ENCODE measurements around the gene TMEM164.

TMEM164 gene

DNA sequence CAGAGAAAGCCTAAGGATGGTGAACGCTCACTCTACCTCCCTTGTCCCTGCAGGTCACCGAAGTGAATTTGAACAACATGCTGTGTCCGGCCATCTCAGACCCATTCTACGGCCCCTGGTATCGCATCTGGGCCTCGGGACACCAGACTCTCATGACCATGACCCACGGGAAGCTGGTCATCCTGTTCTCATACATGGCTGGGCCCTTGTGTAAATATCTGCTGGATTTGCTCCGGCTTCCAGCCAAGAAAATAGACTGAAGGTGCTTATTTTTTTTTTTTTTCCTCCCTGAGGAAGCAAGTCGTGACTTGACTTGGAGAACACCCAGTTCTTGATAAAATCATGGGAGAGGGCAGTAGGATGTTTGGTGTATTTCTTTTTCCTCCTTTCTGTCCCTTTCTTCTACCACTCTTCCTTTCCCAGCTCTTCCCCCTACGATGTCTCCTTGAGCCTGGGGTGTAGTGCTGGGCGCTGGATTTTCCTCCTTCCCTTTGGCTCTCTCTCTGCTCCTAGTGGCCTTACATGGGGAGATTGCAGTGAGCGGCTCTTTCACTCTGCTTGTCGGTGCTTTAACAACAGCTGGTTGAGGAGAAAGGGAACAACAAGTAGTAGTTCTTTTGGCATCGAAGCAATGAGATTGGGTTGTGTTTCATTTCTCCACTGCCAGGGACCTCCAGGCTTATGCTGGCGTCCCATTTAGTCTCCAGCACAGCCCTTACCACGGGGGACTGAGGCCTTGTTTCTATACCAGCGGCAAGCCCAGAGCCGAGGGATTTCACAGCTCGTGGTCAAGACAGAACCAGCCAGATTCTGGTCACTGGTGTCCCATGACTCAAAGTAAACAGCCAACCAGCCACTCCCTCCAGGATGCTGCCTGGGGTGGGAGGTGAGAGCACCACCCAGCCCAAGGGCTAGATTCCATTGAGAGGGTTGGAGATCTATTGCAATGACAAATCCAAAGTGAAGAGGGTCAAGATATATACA is 170.6 kb downstream of the TMEM164 start:
- DNase-seq: no peak

GRCh38 chrX:110175146-110175545 is 172.2 kb downstream of the TMEM164 start:
- DNase-seq: no peak

DNA sequence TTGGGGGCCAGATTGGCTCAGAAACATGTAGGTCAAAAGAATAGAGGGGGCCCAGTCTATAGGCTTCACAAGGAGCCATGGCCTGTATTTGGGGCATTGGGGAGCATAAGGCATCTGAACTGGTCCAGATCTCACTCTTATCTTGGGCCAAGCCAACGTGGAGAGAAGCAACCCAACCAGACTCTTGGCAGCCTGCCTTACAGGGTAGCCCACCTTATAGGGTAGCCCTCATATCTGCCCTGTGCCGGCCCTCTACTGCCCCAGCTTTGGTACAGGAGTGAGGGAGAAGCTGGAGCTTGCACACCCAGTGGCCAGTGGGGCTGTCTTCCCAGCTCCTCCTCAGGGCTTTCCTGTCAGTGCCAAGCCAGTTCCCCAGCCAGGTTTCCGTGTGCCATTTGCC is 172.8 kb downstream of the TMEM164 start:
- no peak for DNase-seq

- no peak for DNase-seq
Observed at GRCh38 chrX:110178179-110178865, 175.4 kb downstream of the TMEM164 start.

DNA sequence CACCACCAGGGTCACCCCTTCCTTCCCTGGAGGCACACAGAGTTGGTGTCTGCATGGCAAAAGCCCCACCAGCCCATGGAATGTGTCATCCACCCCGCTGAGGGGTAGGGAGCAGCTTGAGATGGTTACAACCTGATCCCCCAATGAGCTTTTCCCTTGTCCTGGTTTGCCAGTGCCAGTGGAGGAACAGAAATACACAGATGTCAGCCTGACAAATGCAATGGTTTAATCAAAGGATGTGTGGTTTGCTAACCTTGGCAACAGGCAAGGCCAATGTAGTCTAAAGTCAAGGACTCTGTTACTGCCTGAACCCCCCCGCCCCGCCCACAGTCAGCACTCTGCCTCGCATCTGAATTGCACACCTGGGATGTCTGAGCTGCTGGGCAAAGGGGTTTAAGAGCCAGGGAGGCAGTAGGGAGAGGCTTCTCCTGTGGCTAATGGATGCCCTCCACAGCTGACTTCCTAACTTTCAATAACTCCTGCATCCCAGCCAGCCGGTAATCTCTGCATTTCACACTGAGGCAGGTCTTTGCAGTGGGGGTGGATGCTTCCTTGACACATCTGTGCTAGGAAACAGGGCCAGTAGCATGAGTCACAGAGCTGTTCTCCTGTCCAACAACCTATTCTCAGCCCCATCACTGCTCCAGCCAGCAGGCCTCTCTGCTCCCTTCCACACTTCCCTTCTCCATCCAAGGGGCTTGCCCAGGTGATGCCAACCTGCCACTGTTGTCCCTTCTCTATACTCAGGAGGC is 177.4 kb downstream of the TMEM164 start:
- DNase-seq: no peak

DNA sequence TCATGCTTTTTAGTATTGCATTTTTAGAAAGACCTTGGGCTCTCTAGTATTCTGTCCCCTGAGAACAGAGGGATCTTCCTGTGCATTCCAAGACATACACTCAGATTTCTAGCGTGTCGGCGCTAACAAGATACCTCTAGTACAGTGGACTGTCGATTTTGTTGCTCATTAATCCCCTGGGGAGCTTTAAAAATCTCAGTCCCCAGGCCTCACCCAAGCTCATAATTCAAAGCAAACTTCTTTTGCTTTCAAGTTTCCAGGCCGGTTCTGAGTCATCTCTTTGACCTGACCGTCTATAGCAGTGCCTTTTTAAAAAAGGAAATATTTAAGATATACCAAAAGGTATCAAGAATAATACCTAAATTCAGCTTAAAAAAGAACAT is 178.0 kb downstream of the TMEM164 start:
- no peak for DNase-seq

DNA sequence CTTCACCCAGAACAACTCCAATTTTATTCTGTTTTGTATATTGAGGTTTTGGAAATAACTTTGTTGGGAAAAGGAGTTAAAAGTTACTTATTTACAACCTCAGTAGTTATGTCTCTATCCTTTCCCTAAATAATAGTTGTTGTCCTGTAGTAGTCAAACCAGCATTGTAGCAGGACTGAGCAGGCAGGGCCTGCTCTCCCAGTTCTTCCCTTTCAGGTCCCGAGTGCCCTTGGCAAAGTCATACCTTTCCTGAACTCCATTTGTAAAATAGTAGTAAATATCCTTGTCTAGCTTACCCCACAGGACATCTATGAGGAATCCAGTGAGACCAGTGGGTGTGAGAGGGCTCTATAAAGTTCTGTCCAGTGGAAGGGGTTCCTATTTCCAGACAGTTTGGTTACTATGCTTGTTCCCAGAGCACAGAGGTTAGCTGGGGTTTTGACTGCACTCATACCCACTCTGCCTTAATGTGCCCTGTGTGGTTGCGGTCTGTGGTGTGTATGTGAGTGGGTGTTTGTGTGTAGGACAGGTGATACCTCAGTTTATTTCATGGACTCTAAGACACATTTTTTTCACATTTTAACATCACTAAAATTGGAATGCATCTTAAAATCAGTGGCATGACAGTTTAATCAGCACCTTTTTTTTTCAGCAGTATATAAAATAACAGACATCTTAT is 178.7 kb downstream of the TMEM164 start:
- no peak for DNase-seq

GRCh38 chrX:110182362-110182761 is 179.4 kb downstream of the TMEM164 start:
- DNase-seq: no peak

DNA sequence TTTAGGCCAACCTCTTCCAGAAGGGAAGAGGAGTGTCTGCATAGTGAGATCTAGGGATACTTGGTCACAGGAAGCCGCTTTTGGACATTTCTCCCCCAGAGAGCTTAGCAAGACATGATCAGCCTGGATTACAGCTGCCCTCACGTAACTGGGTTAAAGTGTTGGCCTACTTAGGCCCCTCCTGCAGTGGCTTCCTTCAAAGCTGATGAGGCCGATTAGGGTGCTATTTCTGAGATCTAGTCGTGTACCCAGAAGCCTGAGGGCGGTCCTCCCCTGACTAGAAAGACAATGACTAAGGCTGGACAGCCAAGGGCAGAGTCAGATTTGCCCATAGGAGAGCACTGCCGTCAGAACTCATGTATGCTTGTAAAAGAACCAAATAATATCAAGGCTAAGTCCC is 180.0 kb downstream of the TMEM164 start:
- no peak for DNase-seq

- DNase-seq: no peak
Observed at GRCh38 chrX:110183314-110183713, 180.4 kb downstream of the TMEM164 start.

GRCh38 chrX:110188701-110189558 is 186.0 kb downstream of the TMEM164 start:
- DNase-seq: no peak

- no peak for DNase-seq
Observed at GRCh38 chrX:110192516-110192915, 189.6 kb downstream of the TMEM164 start.

GRCh38 chrX:110194977-110195376 is 192.1 kb downstream of the TMEM164 start:
- no peak for DNase-seq

DNA sequence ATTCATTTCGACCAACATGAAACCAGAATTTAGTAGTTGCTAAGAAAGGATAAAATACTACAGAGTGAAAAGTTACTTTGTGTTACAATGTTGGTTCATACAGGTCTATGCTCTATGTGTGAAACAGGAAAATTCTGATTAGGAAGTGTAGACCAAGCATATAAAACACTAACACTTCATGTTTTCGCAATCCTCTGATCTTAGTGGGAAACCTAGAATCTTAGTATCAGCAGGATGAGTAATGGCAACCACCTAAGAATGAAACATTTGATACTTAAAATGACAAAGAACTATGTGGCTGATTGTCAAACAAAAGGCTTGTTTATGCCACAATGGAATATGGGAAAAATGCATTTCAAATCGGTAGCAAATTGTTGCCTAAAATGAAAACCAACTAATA is 198.9 kb downstream of the TMEM164 start:
- no peak for DNase-seq

DNA sequence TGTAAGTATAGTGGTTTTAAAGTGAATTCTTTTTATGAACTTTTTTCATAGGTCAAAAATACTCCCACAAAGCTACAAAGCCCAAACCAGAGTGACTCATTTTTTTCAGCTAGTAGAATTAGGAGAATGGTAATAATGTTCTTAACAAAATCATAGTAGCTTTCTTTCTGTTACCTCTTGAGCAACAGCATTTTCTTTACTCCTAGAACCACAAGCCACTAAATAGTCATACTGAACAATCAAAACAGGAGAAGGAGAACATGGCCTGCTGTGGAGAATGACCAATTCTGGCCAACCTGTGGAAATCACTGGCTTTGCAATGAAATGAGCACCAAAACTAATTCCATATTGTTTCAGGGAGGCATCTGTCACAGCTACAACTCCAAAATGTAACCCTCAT is 202.1 kb downstream of the TMEM164 start:
- DNase-seq: no peak

GRCh38 chrX:110208092-110208491 is 205.2 kb downstream of the TMEM164 start:
- DNase-seq: no peak

DNA sequence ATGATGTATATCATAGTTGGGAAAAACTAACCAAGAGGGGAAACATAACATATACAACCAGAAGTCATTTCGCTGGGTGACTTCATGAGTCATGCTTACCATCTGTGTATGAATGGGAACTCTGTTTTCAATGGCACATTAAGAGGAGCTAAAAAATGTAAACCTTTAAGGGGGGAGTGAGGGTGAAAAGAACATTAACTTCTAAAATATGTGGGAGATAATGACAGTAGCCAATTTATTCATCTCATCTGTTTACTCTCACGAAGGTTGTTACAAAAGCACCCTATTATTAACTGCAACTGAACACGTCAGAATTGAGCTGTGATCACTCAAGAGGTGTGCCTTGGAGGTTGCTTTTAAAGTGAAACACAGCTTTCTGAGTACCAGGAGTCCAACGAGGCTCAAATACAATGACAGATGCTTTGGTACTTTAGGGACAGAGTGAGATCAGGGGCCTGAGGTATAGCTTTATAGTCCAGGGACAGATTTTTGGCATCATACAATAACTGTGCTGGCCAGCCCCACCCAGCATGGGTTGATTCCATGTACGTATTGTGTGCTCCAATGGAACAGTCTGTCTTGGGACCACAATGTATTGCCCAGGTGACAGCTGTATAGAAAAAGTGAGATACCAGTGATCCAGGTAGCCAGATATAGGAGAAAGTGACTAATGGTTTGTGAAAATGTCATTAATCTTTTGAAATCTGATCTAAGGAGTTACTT is 207.7 kb downstream of the TMEM164 start:
- no peak for DNase-seq

DNA sequence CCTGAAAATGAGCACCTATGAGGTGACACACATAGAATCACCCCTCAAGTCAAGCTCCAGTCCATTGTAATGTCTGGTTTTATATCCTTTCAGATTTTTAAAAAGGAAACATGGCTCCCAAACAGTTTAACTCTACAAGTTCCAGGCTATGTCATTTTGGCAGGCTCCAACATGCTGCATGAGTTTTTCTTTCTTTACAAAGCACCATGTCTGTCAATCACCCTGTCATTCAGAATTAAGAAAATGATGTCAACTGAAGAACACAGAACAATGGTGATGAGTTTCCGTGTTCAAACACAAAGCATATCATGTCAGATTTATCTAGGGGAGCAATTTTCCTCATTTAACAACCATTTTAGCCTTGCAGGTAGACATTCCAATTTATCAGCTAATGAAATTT is 208.4 kb downstream of the TMEM164 start:
- DNase-seq: no peak

DNA sequence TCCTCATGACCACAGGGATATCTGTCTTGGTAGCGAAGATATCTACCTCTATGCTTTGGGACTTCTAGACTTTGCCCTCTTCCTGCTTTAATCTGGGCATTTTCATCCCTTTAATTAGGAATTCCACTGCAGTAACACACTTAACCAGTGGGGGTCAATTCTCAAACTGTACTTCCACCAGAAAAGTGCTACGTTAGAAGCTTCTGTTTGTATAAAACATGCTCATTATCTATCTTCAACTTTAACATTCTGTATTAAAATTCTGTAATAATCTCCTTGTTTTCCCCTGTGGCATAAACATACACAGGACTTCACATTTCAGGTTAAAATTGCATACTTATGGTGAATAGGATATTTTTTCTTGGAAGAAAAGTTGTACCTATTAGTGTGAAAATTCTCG is 209.4 kb downstream of the TMEM164 start:
- no peak for DNase-seq

GRCh38 chrX:110213183-110213582 is 210.3 kb downstream of the TMEM164 start:
- no peak for DNase-seq

DNA sequence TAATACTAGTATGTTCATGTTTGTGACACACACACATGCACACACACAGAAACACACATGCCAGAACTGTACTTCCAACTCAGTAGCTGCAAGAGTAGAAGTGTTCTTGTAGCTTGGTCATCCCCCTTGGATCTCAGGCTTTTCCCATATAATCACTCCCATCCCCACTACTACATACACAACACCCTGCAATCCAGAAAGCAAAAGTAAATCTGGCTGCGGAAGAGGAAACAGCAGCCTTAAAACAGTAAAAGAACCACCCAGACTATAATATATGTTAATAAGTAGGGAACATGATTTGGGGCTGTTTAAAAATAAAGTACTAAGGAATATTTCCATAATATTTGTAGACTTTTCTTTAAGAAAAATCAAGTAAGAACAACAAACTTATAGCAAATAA is 211.8 kb downstream of the TMEM164 start:
- no peak for DNase-seq

Measured in activated effector memory CD4-positive, alpha-beta T cell treated with anti-CD3 and anti-CD28 coated beads, Interleukin-2, amount 50 U/mL, for 16 hours (primary cell).